ENCODE measurements around the gene NPFF.
A peak's percentile ranks its signal among the peaks of the same experiment; 100 is the strongest.

DNA sequence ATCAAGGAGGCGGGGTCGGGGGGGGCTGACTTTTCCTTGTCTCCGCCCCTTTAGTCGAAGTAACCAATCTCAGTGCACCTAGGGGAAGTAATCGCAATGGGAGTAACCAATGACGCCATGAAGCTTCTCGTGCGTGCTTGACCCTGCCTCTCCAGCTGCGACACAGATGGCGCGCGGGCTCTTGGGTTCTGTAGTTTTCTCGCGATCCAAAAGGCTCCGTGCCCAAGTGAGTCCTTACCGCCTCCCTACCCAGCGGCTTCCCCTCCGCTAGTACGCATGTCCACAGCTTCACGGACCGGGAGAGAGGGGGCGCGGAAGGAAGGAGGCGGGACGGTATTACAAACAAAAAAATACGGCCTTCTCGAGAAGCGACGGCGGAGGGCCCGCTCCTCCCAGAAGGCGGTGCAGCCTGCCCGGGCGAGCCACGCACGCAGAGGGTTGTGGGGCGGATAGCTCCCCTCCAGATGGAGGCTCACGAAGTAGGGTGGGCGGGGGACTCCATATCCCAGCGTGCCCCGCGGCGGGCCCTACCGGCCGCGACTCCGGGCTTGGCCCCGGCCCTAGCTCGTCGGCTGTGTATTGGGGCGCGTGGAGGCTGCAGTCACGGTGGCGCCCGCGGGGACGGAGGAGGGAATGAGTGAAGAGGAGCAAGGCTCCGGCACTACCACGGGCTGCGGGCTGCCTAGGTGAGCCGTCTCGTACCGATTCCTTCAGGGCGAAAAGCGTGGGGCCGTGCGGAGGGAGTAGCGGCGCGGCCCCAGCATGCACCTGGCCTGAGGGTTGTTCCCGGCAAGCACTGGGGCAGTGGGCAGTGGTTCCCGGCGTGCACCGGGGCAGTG lies 6.3 kb downstream of the NPFF start, which contains the start of gene TARBP2:
- TF ChIP-seq POLR2A (IDR thresholded peaks at IDR 0.05) (no peak), POLR2AphosphoS5 (IDR thresholded peaks at IDR 0.05; ENCODE audit: insufficient read depth in 1 of 2, low read depth in 1 of 2) (peak; percentile 74 to 91)
- TF ChIP-seq, protein P1, sequence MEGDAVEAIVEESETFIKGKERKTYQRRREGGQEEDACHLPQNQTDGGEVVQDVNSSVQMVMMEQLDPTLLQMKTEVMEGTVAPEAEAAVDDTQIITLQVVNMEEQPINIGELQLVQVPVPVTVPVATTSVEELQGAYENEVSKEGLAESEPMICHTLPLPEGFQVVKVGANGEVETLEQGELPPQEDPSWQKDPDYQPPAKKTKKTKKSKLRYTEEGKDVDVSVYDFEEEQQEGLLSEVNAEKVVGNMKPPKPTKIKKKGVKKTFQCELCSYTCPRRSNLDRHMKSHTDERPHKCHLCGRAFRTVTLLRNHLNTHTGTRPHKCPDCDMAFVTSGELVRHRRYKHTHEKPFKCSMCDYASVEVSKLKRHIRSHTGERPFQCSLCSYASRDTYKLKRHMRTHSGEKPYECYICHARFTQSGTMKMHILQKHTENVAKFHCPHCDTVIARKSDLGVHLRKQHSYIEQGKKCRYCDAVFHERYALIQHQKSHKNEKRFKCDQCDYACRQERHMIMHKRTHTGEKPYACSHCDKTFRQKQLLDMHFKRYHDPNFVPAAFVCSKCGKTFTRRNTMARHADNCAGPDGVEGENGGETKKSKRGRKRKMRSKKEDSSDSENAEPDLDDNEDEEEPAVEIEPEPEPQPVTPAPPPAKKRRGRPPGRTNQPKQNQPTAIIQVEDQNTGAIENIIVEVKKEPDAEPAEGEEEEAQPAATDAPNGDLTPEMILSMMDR (IDR thresholded peaks at IDR 0.05) = no peak
